PC-3 (cell line): Measurements from ENCODE around the gene ENO1.

Source experiments
- CTCF ChIP-seq: fragments of 300-600 bp; sonication (generic); conservative IDR thresholded peaks from 2 replicates; pipeline ENCODE4 v1.5.1; 2017; ENCODE audit warnings: antibody characterized with exemption, low read depth, mild to moderate bottlenecking, low read length
- EZH2 ChIP-seq: fragments of 300-600 bp; sonication (generic); IDR thresholded peaks from one replicate; pipeline ENCODE4 v1.6.1; 2017; ENCODE audit warnings: antibody characterized with exemption, mild to moderate bottlenecking, low read length; ENCODE audit not compliant: unreplicated experiment
- EZH2phosphoT487 ChIP-seq: fragments of 300-600 bp; sonication (generic); IDR thresholded peaks from 2 replicates; pipeline ENCODE4 v1.6.1; 2018; ENCODE audit warnings: mild to moderate bottlenecking, antibody characterized with exemption, low read length, borderline replicate concordance

DNA sequence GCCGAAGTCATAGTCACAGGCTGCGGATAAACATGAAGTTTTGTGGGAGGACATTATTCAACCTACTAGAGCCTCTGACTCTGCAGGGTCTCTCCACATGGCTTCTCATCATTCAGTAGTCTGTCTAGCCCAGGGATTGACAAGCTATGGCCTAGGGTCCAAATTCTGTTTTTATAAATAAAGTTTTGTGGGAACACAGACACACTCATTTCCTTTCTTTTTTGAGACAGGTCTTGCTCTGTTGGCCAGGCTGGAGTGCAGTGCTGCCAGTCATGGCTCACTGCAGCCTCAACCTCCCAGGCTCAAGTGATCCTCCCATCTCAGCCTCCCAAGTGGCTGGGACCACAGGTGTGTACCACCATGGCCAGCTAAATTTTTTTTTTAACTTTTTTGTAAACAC is 8.1 kb upstream of the ENO1 start:
- TF ChIP-seq CTCF (no peak), EZH2 (no peak), EZH2phosphoT487 (no peak)
